ENCODE data around the gene LRRK2.
"Not testable (repeated sequence)": the region's sequence is repeated elsewhere in the genome, so short reads cannot be mapped to it uniquely, and the experiment has no call there.

LRRK2 gene

DNA sequence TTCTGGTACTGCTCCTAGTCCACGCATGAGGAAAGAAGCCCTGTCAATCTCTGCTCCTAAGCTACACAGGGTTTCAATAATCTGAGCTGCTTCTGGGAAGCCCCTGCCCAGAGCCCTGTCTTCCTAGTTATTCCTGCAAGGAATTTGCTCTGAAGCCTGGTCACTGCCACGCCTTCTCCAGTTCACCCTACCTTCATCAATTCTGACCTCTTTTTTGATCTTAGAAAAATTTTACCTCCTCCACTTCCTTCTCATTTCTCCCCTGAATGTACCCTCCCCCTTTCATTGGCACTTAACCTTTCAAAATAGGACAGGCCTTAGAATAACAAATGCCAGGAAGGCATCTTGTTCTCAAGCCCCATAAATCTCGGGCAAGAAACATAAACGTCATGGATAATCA is 14.9 kb upstream of the LRRK2 start:
- Histone ChIP-seq H3K4me3 (ENCODE audit: low read length) (no peak overlapping the region), H3K27me3 (replicated peaks; ENCODE audit: insufficient read depth, low read length) (no peaks in the 10 kb centered on the region), H2AFZ (ENCODE audit: low read length) (no peak overlapping the region), H3K27ac (ENCODE audit: low read length) (no peak overlapping the region), H3K4me1 (ENCODE audit: low read length) (peaks cover 13% of the 10 kb centered on the region; the same call in 1 of the 2 replicates), H3K36me3 (replicated peaks; ENCODE audit: insufficient read depth, low read length) (no peaks in the 10 kb centered on the region), H3K9me2 (replicated peaks; ENCODE audit: insufficient read depth, low read length) (no peaks in the 10 kb centered on the region), H3K79me2 (ENCODE audit: low read length) (no peaks in the 10 kb centered on the region), H3F3A (ENCODE audit: insufficient read depth, low read length) (peaks cover 10% of the 10 kb centered on the region; the same call in 1 of the 2 replicates), H3K4me2 (ENCODE audit: low read depth, low read length) (no peak overlapping the region), H4K20me1 (ENCODE audit: insufficient read depth, low read length) (no peaks in the 10 kb centered on the region), H3K9me3 (replicated peaks; ENCODE audit: insufficient read depth, low read length) (no peaks in the 10 kb centered on the region), H3K9ac (ENCODE audit: low read length) (no peak overlapping the region)
- no peak for DNase-seq
- no peak for TF ChIP-seq EZH2 (optimal IDR thresholded peaks at IDR 0.05; ENCODE audit: low read depth, low read length)
- TF ChIP-seq EZH2phosphoT487 (IDR thresholded peaks at IDR 0.05; ENCODE audit: low read length) = no peak
- TF ChIP-seq CTCF (IDR thresholded peaks at IDR 0.05; ENCODE audit: low read length) = no peak

- H4K20me1 ChIP-seq (ENCODE audit: insufficient read depth, low read length); H2AFZ ChIP-seq (ENCODE audit: low read length); H3K36me3 ChIP-seq (replicated peaks; ENCODE audit: insufficient read depth, low read length); H3K9me2 ChIP-seq (replicated peaks; ENCODE audit: insufficient read depth, low read length); H3K27ac ChIP-seq (ENCODE audit: low read length); H3K4me2 ChIP-seq (ENCODE audit: low read depth, low read length); H3K4me3 ChIP-seq (ENCODE audit: low read length); DNase-seq; H3K9me3 ChIP-seq (replicated peaks; ENCODE audit: insufficient read depth, low read length); H3K79me2 ChIP-seq (ENCODE audit: low read length); H3K9ac ChIP-seq (ENCODE audit: low read length); H3K27me3 ChIP-seq (replicated peaks; ENCODE audit: insufficient read depth, low read length): not testable (repeated sequence)
- Histone ChIP-seq H3F3A (ENCODE audit: insufficient read depth, low read length) (peaks cover 10% of the 10 kb centered on the region; the same call in 1 of the 2 replicates), H3K4me1 (ENCODE audit: low read length) (peaks cover 13% of the 10 kb centered on the region; the same call in 1 of the 2 replicates)
Observed at GRCh38 chr12:40211186-40211585, 13.6 kb upstream of the LRRK2 start.

DNA sequence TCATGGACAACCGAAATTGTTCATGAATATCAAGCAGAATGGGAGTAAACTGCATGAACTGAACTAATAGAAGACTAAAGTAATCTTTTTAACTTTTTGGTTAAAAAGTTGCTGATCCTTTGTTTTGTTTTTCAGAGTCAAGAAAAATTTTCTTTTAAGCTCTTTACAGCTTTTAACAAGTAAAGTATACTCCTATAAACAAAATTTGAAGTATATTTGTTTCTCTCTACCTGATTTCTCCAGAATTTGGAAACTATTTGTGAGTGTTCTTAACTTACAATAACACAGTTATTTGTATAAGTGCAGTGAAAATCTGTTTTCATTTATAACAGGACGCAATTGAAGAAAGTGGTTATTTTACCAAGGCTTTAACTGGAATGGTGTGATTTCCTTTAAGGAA is 12.2 kb upstream of the LRRK2 start:
- no peaks in the 10 kb centered on the region for H3K9me2 ChIP-seq (replicated peaks; ENCODE audit: insufficient read depth, low read length)
- peaks cover 13% of the 10 kb centered on the region; the same call in 1 of the 2 replicates for H3K4me1 ChIP-seq (ENCODE audit: low read length)
- no peak overlapping the region for H3K4me2 ChIP-seq (ENCODE audit: low read depth, low read length)
- H3K4me3 ChIP-seq (ENCODE audit: low read length) = no peak overlapping the region
- H3K79me2 ChIP-seq (ENCODE audit: low read length) = no peaks in the 10 kb centered on the region
- H3K36me3 ChIP-seq (replicated peaks; ENCODE audit: insufficient read depth, low read length) = no peaks in the 10 kb centered on the region
- H3K9ac ChIP-seq (ENCODE audit: low read length) = no peak overlapping the region
- DNase-seq = no peak
- TF ChIP-seq EZH2phosphoT487 (IDR thresholded peaks at IDR 0.05; ENCODE audit: low read length) = no peak
- no peak for TF ChIP-seq CTCF (IDR thresholded peaks at IDR 0.05; ENCODE audit: low read length)
- no peak for TF ChIP-seq EZH2 (optimal IDR thresholded peaks at IDR 0.05; ENCODE audit: low read depth, low read length)
- no peaks in the 10 kb centered on the region for H4K20me1 ChIP-seq (ENCODE audit: insufficient read depth, low read length)
- no peaks in the 10 kb centered on the region for H3K27me3 ChIP-seq (replicated peaks; ENCODE audit: insufficient read depth, low read length)
- H3K27ac ChIP-seq (ENCODE audit: low read length) = no peak overlapping the region
- peaks cover 10% of the 10 kb centered on the region; the same call in 1 of the 2 replicates for H3F3A ChIP-seq (ENCODE audit: insufficient read depth, low read length)
- no peaks in the 10 kb centered on the region for H3K9me3 ChIP-seq (replicated peaks; ENCODE audit: insufficient read depth, low read length)
- H2AFZ ChIP-seq (ENCODE audit: low read length) = no peak overlapping the region

DNA sequence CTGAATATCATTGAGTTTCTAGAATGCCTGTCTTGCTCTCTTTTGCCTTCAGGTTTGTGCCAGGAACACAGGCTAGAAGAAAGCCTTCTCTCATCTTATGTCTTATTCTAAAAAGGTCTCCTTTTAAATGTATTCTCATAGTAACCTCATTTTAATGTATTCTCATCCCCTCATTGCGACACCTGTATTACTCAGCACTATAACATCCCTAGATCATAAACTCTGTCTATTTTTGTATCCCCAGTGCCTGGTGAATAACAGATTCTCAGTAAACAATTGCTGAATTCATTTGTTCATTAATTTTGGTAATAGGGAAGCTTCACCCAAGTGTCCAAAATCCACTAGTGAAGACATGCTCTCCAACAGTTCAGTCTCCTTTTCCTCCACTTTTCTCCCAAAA is 8.8 kb upstream of the LRRK2 start:
- no peak overlapping the region for H2AFZ ChIP-seq (ENCODE audit: low read length)
- no peaks in the 10 kb centered on the region for H3K27me3 ChIP-seq (replicated peaks; ENCODE audit: insufficient read depth, low read length)
- no peak for DNase-seq

More for the DNA sequence above, 8.8 kb upstream of the LRRK2 start:
- Histone ChIP-seq H3K4me1 (ENCODE audit: low read length) (no peaks in the 10 kb centered on the region), H4K20me1 (ENCODE audit: insufficient read depth, low read length) (no peaks in the 10 kb centered on the region), H3K79me2 (ENCODE audit: low read length) (no peaks in the 10 kb centered on the region), H3K27ac (ENCODE audit: low read length) (no peak overlapping the region), H3K4me2 (ENCODE audit: low read depth, low read length) (no peak overlapping the region), H3K9me3 (replicated peaks; ENCODE audit: insufficient read depth, low read length) (no peaks in the 10 kb centered on the region), H3F3A (ENCODE audit: insufficient read depth, low read length) (no peaks in the 10 kb centered on the region), H3K9ac (ENCODE audit: low read length) (no peak overlapping the region), H3K9me2 (replicated peaks; ENCODE audit: insufficient read depth, low read length) (no peaks in the 10 kb centered on the region), H3K4me3 (ENCODE audit: low read length) (no peak overlapping the region), H3K36me3 (replicated peaks; ENCODE audit: insufficient read depth, low read length) (no peaks in the 10 kb centered on the region)
- TF ChIP-seq CTCF (IDR thresholded peaks at IDR 0.05; ENCODE audit: low read length) (no peak), EZH2phosphoT487 (IDR thresholded peaks at IDR 0.05; ENCODE audit: low read length) (no peak), EZH2 (optimal IDR thresholded peaks at IDR 0.05; ENCODE audit: low read depth, low read length) (no peak)

Measured in MM.1S (cell line).